Endothelial cell of umbilical vein (primary cell): ENCODE data around the gene DOCK1. TPM values are rescaled to one million over a fixed set of nuclear protein-coding genes. Genes with fewer than 3 reads are reported as not detected.

ENCODE experiments used
- BruUV-seq: library from RNA; stranded (reverse); fragments of 400-500 nt; replicated peaks from 2 replicates; lab custom pipeline; 2021; lab: Mats Ljungman, UMichigan
- CTCF ChIA-PET: fragments of 300-600, 350-600 bp; sonication (Branson Sonifier 250); formaldehyde crosslinking; loops from one replicate; lab custom pipeline; 2021; ENCODE audit warnings: antibody characterized with exemption, inconsistent platforms; lab: Charles Lee
- POLR2A ChIA-PET: fragments of 300-600, 350-600 bp; sonication (Branson Sonifier 250); formaldehyde crosslinking; loops from one replicate; lab custom pipeline; 2021; ENCODE audit warnings: antibody characterized with exemption, inconsistent platforms; lab: Charles Lee
- DNase-seq: peaks from one replicate; pipeline ENCODE4 v3.0.0-alpha.2; 2011; ENCODE audit warnings: low read depth, low spot score
- FAIRE-seq: peaks from 2 replicates; lab custom pipeline; 2011; peaks lifted over from hg19 to GRCh38; lab: Jason Lieb, UNC
- H2AFZ ChIP-seq: 2 replicates; pipeline ENCODE4 v1.6.0; 2012; ENCODE audit warnings: low read depth, low read length, control low read depth, inconsistent platforms
- H3K27ac ChIP-seq: 2 replicates; pipeline ENCODE4 v1.5.1; 2011; ENCODE audit warnings: low read depth, mild to moderate bottlenecking, control low read depth, low read length, moderate library complexity; ENCODE audit not compliant: insufficient read depth
- H3K27me3 ChIP-seq, 2 experiments: 2 replicates each; pipeline versions ENCODE4 v1.6.0 to v1.6.1; 2011; ENCODE audit warnings: low read length in 2 of 2, mixed read lengths in 1 of 2; ENCODE audit not compliant: control insufficient read depth in 2 of 2, insufficient read depth in 2 of 2
- H3K36me3 ChIP-seq, 2 experiments: 2 replicates in 1 of 2; 3 replicates in 1 of 2; pipeline ENCODE4 v1.5.1; 2011; ENCODE audit warnings: low read length in 2 of 2, mild to moderate bottlenecking in 1 of 2, moderate library complexity in 1 of 2; ENCODE audit not compliant: control insufficient read depth in 2 of 2, insufficient read depth in 2 of 2; ENCODE audit errors: extremely low read depth in 1 of 2
- H3K4me1 ChIP-seq: 3 replicates; pipeline ENCODE4 v1.5.1; 2011; ENCODE audit warnings: mild to moderate bottlenecking, low read length; ENCODE audit not compliant: control insufficient read depth, insufficient read depth; ENCODE audit errors: extremely low read depth
- H3K4me2 ChIP-seq: 2 replicates; pipeline ENCODE4 v1.6.1; 2011; ENCODE audit warnings: low read length, control low read depth, mixed read lengths; ENCODE audit not compliant: insufficient read depth
- H3K4me3 ChIP-seq, 3 experiments: fragments of 200-600 bp in 1 of 3; sonication (generic), shearing (Covaris generic) in 1 of 3; replicated peaks in 1 of 3; 2 replicates each; pipeline ENCODE4 v1.5.1; 2011 to 2016; ENCODE audit warnings: control low read depth in 3 of 3, low read length in 3 of 3, mild to moderate bottlenecking in 2 of 3, inconsistent platforms in 1 of 3, low read depth in 1 of 3, moderate library complexity in 1 of 3; ENCODE audit not compliant: insufficient read depth in 1 of 3
- H3K79me2 ChIP-seq: 2 replicates; pipeline ENCODE4 v1.6.0; 2012; ENCODE audit warnings: low read length, inconsistent platforms; ENCODE audit not compliant: control insufficient read depth, insufficient read depth
- H3K9ac ChIP-seq: replicated peaks from 2 replicates; pipeline ENCODE3; 2011; ENCODE audit warnings: low read length, control low read depth; ENCODE audit not compliant: insufficient read depth; ENCODE audit errors: extremely low read depth
- H3K9me1 ChIP-seq: replicated peaks from 3 replicates; pipeline ENCODE4 v1.6.0; 2011; ENCODE audit warnings: mild to moderate bottlenecking, low read length; ENCODE audit not compliant: control insufficient read depth, insufficient read depth; ENCODE audit errors: extremely low read depth
- H3K9me3 ChIP-seq: replicated peaks from 2 replicates; pipeline ENCODE4 v1.5.1; 2012; ENCODE audit warnings: low read length, inconsistent platforms; ENCODE audit not compliant: control insufficient read depth, insufficient read depth
- H4K20me1 ChIP-seq: replicated peaks from 2 replicates; pipeline ENCODE3; 2011; ENCODE audit warnings: mild to moderate bottlenecking, low read length; ENCODE audit not compliant: control insufficient read depth, insufficient read depth; ENCODE audit errors: extremely low read depth
- CTCF ChIP-seq, 2 donors: IDR thresholded peaks; 1 replicate in 1 of 2; 2 replicates in 1 of 2; pipeline ENCODE4 v1.5.1; 2011; ENCODE audit warnings: low read length in 2 of 2, mild to moderate bottlenecking in 2 of 2, moderate library complexity in 2 of 2, control low read depth in 1 of 2, inconsistent platforms in 1 of 2, low read depth in 1 of 2; ENCODE audit not compliant: insufficient read depth in 1 of 2; ENCODE audit errors: extremely low read depth in 1 of 2
- FOS ChIP-seq: IDR thresholded peaks from 2 replicates; pipeline ENCODE4 v1.6.1; 2011; ENCODE audit warnings: mild to moderate bottlenecking, low read length, moderate library complexity, borderline replicate concordance; ENCODE audit not compliant: insufficient read depth
- GATA2 ChIP-seq: IDR thresholded peaks from 2 replicates; pipeline ENCODE4 v1.7.0; 2011; ENCODE audit warnings: low read depth, mild to moderate bottlenecking, moderate library complexity, mixed read lengths, low read length; ENCODE audit not compliant: insufficient read length, insufficient read depth
- JUN ChIP-seq: IDR thresholded peaks from 2 replicates; pipeline ENCODE4 v1.6.1; 2011; ENCODE audit warnings: borderline replicate concordance, low read depth; ENCODE audit not compliant: insufficient read length, insufficient read depth
- MYC ChIP-seq: IDR thresholded peaks from one replicate; pipeline ENCODE4 v1.6.1; 2011; ENCODE audit warnings: mild to moderate bottlenecking, low read depth, low read length
- POLR2AphosphoS5 ChIP-seq: IDR thresholded peaks from 2 replicates; pipeline ENCODE4 v1.6.1; 2012; ENCODE audit warnings: low read depth, mild to moderate bottlenecking, control low read depth, low read length, moderate library complexity; ENCODE audit not compliant: insufficient read depth
- dilution Hi-C: fragments of 300-500 bp; cut with MboI; formaldehyde crosslinking; loops from one replicate; pipeline ENCODE4 v1.15.0; 2019; ENCODE audit warnings: low sequenced_read_pairs; ENCODE audit not compliant: extremely low pct_ligation_motif_present
- intact Hi-C: fragments of 100-400 bp; cut with micrococcal nuclease; formaldehyde crosslinking; loops from one replicate; pipeline ENCODE4 v1.10.0; 2022
- polyA plus RNA-seq, 4 experiments: library from polyadenylated mRNA; depleted of rRNA in 3 of 4; stranded (reverse) in 3 of 4; unstranded in 1 of 4; fragments of >200 nt; gene quantifications; 2 replicates each; pipeline versions ENCODE4 v1.2.1 to v1.2.3, GENCODE V29; 2011 to 2012; ENCODE audit warnings: missing spikeins in 1 of 4
- total RNA-seq: library from RNA; stranded (reverse); gene quantifications from 2 replicates; pipeline ENCODE4 v1.2.3, GENCODE V29; 2021

The DOCK1 gene
- total and polyA plus RNA-seq, 2 donors (not counting 3 experiments of a cell fraction or from before 2014, with no cell fraction given): 22.5 to 83.1 TPM

- Histone ChIP-seq H2AFZ (no peak overlapping the region), H3K4me1 (no peaks in the 10 kb centered on the region), H3K4me3 (no peak overlapping the region), H3K36me3 (peaks cover 3 to 33% of the 10 kb centered on the region in 2 experiments), H3K9me1 (no peaks in the 10 kb centered on the region), H3K79me2 (no peaks in the 10 kb centered on the region), H3K4me2 (no peak overlapping the region), H3K27ac (no peak overlapping the region), H3K9me3 (no peaks in the 10 kb centered on the region), H3K27me3 (no peaks in the 10 kb centered on the region), H4K20me1 (no peaks in the 10 kb centered on the region), H3K9ac (no peak overlapping the region)
- no peak for FAIRE-seq
- ChIA-PET CTCF (no interaction called here), POLR2A (no interaction called here)
- dilution Hi-C loops: no loop called here
- BruUV-seq: no TSS peak
- no peak for DNase-seq
- TF ChIP-seq GATA2 (no peak), CTCF (IDR thresholded peaks at IDR 0.05; ENCODE audit: extremely low read depth in 1 of 2, insufficient read depth in 1 of 2, low read depth in 1 of 2, low read length in 2 of 2) (no peak), FOS (no peak), POLR2AphosphoS5 (no peak), JUN (no peak), MYC (no peak)
- intact Hi-C loops: no loop called here
These were observed 538.9 kb downstream of the DOCK1 start for GRCh38 chr10:127444155-127444554.
